Neural progenitor cell (in vitro differentiated cells): Measurements from ENCODE around the gene DHDH. TPM values are rescaled to one million over a fixed set of nuclear protein-coding genes. Genes with fewer than 3 reads are reported as not detected.

Experiments
- DNase-seq: peaks from one replicate; pipeline ENCODE4 v3.0.0-alpha.2; 2016; ENCODE audit warnings: low spot score
- H2AFZ ChIP-seq: fragments of 200-600 bp; sonication (generic); replicated peaks from 2 replicates; pipeline ENCODE4 v1.6.1; 2016; ENCODE audit warnings: antibody characterized with exemption
- H3F3A ChIP-seq: fragments of 200-600 bp; sonication (generic); 2 replicates; pipeline ENCODE4 v1.6.1; 2016; ENCODE audit warnings: antibody characterized with exemption, low read depth
- H3K27ac ChIP-seq: fragments of 200-600 bp; sonication (generic); 2 replicates; pipeline ENCODE4 v1.5.1; 2016; ENCODE audit warnings: mild to moderate bottlenecking
- H3K27me3 ChIP-seq: fragments of 200-600 bp; sonication (generic); 2 replicates; pipeline ENCODE4 v1.6.1; 2016; ENCODE audit warnings: mild to moderate bottlenecking, moderate library complexity
- H3K36me3 ChIP-seq: fragments of 200-600 bp; sonication (generic); 2 replicates; pipeline ENCODE4 v1.5.1; 2016
- H3K4me1 ChIP-seq: fragments of 200-600 bp; sonication (generic); 2 replicates; pipeline ENCODE4 v1.6.1; 2016; ENCODE audit warnings: mixed run types
- H3K4me2 ChIP-seq: fragments of 200-600 bp; sonication (generic); 2 replicates; pipeline ENCODE4 v1.6.1; 2016
- H3K4me3 ChIP-seq: fragments of 200-600 bp; sonication (generic); 2 replicates; pipeline ENCODE4 v1.5.1; 2016
- H3K79me2 ChIP-seq: fragments of 200-600 bp; sonication (generic); 2 replicates; pipeline ENCODE4 v1.6.1; 2016; ENCODE audit warnings: low read depth
- H3K9ac ChIP-seq: fragments of 200-600 bp; sonication (generic); 2 replicates; pipeline ENCODE4 v1.6.1; 2016
- H3K9me3 ChIP-seq: fragments of 200-600 bp; sonication (generic); 2 replicates; pipeline ENCODE4 v1.5.1; 2016; ENCODE audit warnings: low read depth
- H4K20me1 ChIP-seq: fragments of 200-600 bp; sonication (generic); 2 replicates; pipeline ENCODE4 v1.6.1; 2016; ENCODE audit warnings: low read depth
- H3K27ac Mint-ChIP-seq: 3 replicates; pipeline ENCODE4 v1.8.0; 2021; ENCODE audit warnings: mixed read lengths
- H3K27me3 Mint-ChIP-seq: 2 replicates; pipeline ENCODE4 v1.8.0; 2022; ENCODE audit warnings: low read depth, mild to moderate bottlenecking, inconsistent platforms, moderate library complexity, mixed read lengths; ENCODE audit not compliant: insufficient read depth
- H3K36me3 Mint-ChIP-seq: 3 replicates; pipeline ENCODE4 v1.8.0; 2021; ENCODE audit warnings: mixed read lengths
- H3K4me1 Mint-ChIP-seq: 3 replicates; pipeline ENCODE4 v1.8.0; 2021; ENCODE audit warnings: mixed read lengths
- H3K4me3 Mint-ChIP-seq: 3 replicates; pipeline ENCODE4 v1.8.0; 2021; ENCODE audit warnings: mild to moderate bottlenecking, moderate library complexity, mixed read lengths
- H3K9me3 Mint-ChIP-seq: 3 replicates; pipeline ENCODE4 v1.8.0; 2020; ENCODE audit warnings: mixed read lengths
- CTCF ChIP-seq: fragments of 200-600 bp; sonication (generic); IDR thresholded peaks from 2 replicates; pipeline ENCODE4 v1.5.1; 2017; ENCODE audit warnings: antibody characterized with exemption, mild to moderate bottlenecking
- EZH2 ChIP-seq: fragments of 200-600 bp; sonication (generic); IDR thresholded peaks from 2 replicates; pipeline ENCODE4 v1.6.1; 2017; ENCODE audit warnings: antibody characterized with exemption, mild to moderate bottlenecking, moderate library complexity
- EZH2phosphoT487 ChIP-seq: fragments of 200-600 bp; sonication (generic); IDR thresholded peaks from 2 replicates; pipeline ENCODE4 v1.6.1; 2017; ENCODE audit warnings: antibody characterized with exemption
- total RNA-seq: library from RNA; depleted of rRNA; stranded (reverse); fragments of >200 nt; gene quantifications from 2 replicates; pipeline ENCODE4 v1.2.3, GENCODE V29; 2015; ENCODE audit warnings: low replicate concordance

The DHDH gene
- total RNA-seq, 1 donor from 2014 or later, result not detected

- Histone ChIP-seq H3K27me3 (no peaks in the 10 kb centered on the region), H3K4me1 (peaks cover 18% of the 10 kb centered on the region), H3K4me2 (no peak overlapping the region), H3K79me2 (peaks cover 22% of the 10 kb centered on the region), H3K4me3 (no peak overlapping the region), H3K9ac (no peak overlapping the region), H4K20me1 (peaks cover 3% of the 10 kb centered on the region), H3K27ac (no peak overlapping the region), H3F3A (peaks cover 37% of the 10 kb centered on the region), H3K9me3 (no peaks in the 10 kb centered on the region), H3K36me3 (peaks cover 3% of the 10 kb centered on the region), H2AFZ (no peak overlapping the region)
- DNase-seq, result no peak
- peaks cover 34% of the 10 kb centered on the region for H3K4me1 Mint-ChIP-seq
- no peaks in the 10 kb centered on the region for H3K9me3 Mint-ChIP-seq
- H3K36me3 Mint-ChIP-seq, result peaks cover 9% of the 10 kb centered on the region
- H3K27ac Mint-ChIP-seq, result peak overlapping the region; percentile 54
- peaks cover 10% of the 10 kb centered on the region for H3K27me3 Mint-ChIP-seq
- TF ChIP-seq CTCF, result no peak
- no peak for TF ChIP-seq EZH2
- no peak for TF ChIP-seq EZH2phosphoT487
- H3K4me3 Mint-ChIP-seq, result peak overlapping the region; percentile 27
Measured at GRCh38 chr19:48961051-48961649, 27.7 kb downstream of the DHDH start.

- peaks cover 39% of the 10 kb centered on the region for H3K4me1 Mint-ChIP-seq
- peak overlapping the region; percentile 25 for H3K27ac Mint-ChIP-seq
Measured at GRCh38 chr19:48961673-48962028, 28.2 kb downstream of the DHDH start.

GRCh38 chr19:48962029-48962848, 28.7 kb downstream of the DHDH start:
- peaks cover 25% of the 10 kb centered on the region for H3K4me1 ChIP-seq
- peaks cover 10% of the 10 kb centered on the region for H3K36me3 ChIP-seq
- Mint-ChIP-seq H3K9me3 (no peaks in the 10 kb centered on the region), H3K4me3 (no peak overlapping the region), H3K36me3 (peaks cover 12% of the 10 kb centered on the region), H3K27ac (no peak overlapping the region), H3K4me1 (peaks cover 41% of the 10 kb centered on the region), H3K27me3 (peaks cover 12% of the 10 kb centered on the region)
- TF ChIP-seq EZH2 (no peak), CTCF (no peak), EZH2phosphoT487 (no peak)
- H3K4me3 ChIP-seq, result no peak overlapping the region
- H3K4me2 ChIP-seq, result no peak overlapping the region
- peaks cover 48% of the 10 kb centered on the region for H3F3A ChIP-seq
- no peak overlapping the region for H3K9ac ChIP-seq
- peaks cover 25% of the 10 kb centered on the region for H3K79me2 ChIP-seq
- no peaks in the 10 kb centered on the region for H3K9me3 ChIP-seq
- H3K27ac ChIP-seq, result peak overlapping the region; percentile 85
- no peaks in the 10 kb centered on the region for H3K27me3 ChIP-seq
- peaks cover 10% of the 10 kb centered on the region for H4K20me1 ChIP-seq
- no peak for DNase-seq
- H2AFZ ChIP-seq, result no peak overlapping the region

More at GRCh38 chr19:48961673-48962028, 28.2 kb downstream of the DHDH start:
- peaks cover 13% of the 10 kb centered on the region for H3K36me3 Mint-ChIP-seq
- Histone ChIP-seq H3K4me1 (peaks cover 24% of the 10 kb centered on the region), H3K4me2 (no peak overlapping the region), H3K9ac (no peak overlapping the region), H3K4me3 (no peak overlapping the region), H3K27ac (peak overlapping the region; percentile 85), H4K20me1 (peaks cover 8% of the 10 kb centered on the region), H3F3A (peaks cover 42% of the 10 kb centered on the region), H3K9me3 (no peaks in the 10 kb centered on the region), H3K27me3 (no peaks in the 10 kb centered on the region), H3K79me2 (peaks cover 23% of the 10 kb centered on the region), H3K36me3 (peaks cover 8% of the 10 kb centered on the region), H2AFZ (no peak overlapping the region)
- TF ChIP-seq EZH2phosphoT487, result no peak
- no peak for TF ChIP-seq CTCF
- TF ChIP-seq EZH2, result no peak
- peaks cover 10% of the 10 kb centered on the region for H3K27me3 Mint-ChIP-seq
- no peak for DNase-seq
- H3K4me3 Mint-ChIP-seq, result no peak overlapping the region
- no peaks in the 10 kb centered on the region for H3K9me3 Mint-ChIP-seq
